EH (cell line): Measurements from ENCODE around the gene JMJD1C.
A peak's percentile ranks its signal among the peaks of the same experiment; 100 is the strongest.
"Not testable (repeated sequence)": the region's sequence is repeated elsewhere in the genome, so short reads cannot be mapped to it uniquely, and the experiment has no call there.

Source experiments
- DNase-seq: peaks from one replicate; pipeline ENCODE4 v3.0.0-alpha.2; 2015; ENCODE audit warnings: low read depth

The JMJD1C gene

DNA sequence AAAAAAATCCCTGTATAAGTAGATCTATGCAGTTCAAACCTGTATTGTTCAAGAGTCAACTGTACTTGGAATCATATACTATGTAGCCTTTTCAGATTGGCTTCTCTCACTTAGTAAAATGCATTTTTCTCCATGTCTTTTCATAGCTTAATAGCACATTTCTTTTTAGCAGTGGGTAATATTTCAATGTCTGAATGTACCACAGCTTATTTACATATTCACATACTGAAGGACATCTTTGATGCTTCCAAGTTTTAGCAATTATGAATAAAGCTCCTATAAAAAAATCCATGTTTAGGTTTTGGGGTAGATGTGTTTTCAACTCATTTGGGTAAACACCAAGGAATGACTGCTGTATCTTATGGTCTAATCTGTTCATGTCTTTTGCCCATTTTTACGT lies 177.6 kb downstream of the JMJD1C start:
- DNase-seq, result no peak

DNA sequence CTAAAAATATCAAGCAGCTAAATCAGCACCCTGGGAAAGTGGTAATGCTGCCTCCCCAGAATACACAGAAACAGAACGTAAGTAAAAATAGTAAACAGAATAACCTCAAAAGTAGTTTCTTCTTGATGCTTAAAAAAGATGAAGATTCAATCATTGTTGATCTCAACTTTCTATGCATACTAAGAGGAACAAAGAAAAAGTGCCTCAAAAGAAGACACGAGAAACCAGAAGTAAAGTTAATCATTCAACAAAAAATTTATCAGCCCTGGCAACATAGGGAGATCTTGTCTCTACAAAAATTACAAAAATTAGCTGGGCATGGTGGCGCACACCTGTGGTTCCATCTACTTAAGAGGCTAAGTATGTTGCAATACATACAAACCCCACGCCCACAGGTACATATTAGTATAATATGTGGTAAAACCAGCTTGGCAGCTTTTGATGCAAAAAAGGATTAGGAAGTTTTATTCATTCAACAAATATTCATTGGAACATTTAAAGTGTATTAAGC lies 179.0 kb downstream of the JMJD1C start:
- no peak for DNase-seq

DNA sequence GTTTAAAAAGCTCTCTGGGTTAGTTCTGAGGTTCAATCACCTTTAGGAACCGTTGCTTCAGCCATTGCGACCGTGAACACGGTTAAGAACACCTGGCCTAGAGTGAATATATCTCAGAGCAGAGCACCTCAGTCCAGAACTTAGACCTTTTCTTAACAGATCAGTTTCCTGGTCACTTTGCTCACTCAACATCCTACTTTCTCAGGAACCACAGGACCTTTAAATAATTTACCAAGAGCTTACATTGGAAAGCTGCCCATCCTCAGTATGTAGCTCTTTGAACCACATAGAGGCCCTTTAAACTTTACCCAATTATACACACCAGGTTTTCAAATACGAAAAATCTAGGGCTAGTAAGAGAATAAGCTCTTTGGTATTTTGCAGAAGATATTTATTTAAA lies 179.4 kb downstream of the JMJD1C start:
- peak; percentile 58 for DNase-seq

DNA sequence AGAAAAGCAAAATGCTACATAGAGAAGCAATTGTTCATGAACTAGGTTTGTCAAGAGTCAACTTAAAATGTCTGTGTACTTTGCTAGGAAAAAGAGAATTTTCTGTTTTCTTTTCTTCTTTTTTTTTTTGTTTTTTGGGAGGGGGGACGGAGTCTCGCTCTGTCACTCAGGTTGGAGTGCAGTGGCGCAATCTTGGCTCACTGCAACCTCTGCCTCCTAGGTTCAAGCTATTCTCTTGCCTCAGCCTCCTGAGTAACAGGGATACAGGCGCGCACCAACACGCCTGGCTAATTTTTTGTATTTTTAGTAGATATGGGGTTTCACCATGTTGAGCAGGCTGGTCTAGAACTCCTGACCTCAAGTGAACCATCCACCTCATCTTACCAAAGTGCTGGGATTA lies 181.9 kb downstream of the JMJD1C start:
- not testable (repeated sequence) for DNase-seq

DNA sequence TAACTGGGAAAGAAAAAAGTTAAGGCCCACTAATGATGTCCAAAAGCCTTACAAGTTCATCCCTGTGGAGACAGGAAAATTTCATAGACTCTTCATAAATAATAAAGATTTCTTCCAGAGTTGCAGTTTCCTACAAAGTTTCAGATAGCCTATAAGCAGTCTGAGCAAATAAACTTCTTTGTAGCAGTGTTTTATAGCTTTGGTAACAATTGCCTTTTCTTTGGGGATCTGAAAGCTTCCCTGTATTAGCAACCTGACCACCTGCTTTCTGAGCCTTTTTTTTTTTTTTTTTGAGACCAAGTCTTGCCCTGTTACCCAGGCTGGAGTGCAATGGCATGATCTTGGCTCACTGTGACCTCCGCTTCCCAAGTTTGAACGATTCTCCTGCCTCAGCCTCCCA lies 182.7 kb downstream of the JMJD1C start:
- DNase-seq, result no peak

DNA sequence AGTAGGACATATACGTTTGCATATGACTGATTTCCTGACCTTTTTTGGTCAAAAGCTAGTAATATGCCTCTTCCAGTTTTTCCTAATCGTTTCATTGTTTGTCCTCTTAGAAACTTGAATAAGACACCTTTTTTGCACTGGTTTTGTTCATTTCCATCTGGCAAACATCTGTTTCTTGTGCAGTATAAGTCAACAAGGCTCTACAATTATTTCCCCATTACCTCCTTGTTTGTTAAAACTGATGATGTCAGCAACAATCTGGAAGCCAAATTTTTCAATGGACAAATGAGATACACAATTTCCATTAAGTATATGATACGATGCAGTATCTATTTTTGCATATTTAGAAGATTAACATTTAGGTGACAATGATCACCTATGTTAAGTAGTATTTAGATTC lies 183.8 kb downstream of the JMJD1C start:
- DNase-seq, result no peak

DNA sequence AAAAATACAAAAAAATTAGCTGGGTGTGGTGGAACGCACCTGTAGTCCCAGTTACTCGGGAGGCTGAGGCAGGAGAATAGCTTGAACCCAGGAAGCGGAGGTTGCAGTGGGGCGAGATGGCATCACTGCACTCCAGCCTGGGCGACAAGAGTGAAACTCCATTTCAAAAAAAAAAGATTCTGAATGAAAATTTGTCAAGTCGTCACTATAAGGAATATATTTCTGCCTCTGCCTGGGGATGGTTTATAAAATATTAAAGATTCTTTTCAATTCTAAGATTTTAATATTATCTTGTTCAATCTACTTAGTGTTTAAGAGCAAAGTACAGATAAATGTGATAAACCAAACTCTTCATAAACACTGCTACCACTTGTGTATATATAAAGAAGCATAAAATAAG lies 185.4 kb downstream of the JMJD1C start:
- no peak for DNase-seq

DNA sequence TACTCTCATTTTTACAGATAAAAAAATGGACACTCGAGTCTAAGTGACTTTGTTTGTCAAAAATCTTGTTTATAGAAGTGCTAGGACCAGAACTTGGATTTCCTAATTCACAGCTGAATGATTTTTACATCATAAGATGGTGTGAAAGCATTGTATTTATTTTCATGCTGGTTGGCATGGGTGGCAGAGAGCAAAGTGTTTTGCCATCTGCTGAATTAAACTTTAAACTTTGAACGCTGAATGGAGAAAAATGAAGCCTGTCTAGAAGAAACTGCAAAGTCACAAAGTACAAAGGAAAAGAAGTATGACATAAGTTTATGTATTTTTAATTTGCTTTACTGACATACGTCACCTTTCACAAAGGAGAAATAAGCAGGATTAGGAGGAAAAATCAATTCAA lies 190.7 kb downstream of the JMJD1C start:
- DNase-seq, result no peak

DNA sequence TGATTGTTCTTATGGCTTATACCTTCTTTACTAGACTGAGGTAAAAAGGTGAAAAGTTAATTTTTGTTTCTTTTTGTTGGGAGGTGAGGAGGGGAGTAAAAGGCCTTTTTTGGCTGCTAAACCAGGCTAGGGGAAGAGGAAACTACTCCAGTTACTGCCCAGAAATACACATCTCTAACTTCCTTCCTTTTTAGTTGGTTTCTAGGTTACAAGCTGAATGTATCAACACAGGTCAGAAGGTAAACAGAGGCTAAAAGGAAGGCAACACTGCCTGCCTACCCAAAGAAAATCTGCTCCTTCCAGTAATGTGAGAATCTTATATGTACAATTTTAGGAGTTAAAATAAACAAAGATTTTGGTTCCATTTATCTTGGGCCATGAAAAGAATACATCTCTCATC lies 192.2 kb downstream of the JMJD1C start:
- no peak for DNase-seq

DNA sequence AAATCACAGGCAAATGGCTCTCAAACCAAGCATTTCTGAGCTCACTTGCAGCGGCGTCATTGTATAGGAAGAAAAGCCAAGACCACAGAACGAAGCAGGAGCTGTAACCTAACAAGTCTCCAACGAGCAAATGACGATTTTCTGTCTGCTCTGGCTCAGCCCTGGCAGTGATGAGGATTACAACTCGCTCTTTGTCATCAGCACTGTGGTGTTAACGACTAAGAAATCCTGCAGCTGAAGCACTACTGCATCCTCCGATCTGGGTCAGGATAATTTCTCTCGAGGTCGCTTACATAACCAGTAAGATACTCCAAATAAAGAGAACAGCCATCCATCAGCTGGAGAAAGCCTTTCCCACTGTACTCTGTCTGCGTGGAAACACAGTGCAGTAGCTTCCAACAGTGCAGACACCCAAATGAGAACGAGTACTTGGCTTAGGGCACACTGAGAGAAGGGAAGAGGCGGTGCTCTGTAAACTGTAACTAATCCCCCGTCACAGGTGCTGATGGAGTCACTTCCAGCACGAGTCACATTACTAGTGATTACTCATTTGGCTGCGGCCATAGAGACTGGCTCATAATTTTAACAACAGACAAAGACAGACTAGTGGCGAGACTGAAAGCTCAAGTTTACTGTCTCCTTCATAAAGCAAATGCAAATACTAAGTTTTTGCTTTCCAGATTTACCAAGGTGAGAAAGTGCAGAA lies 196.8 kb downstream of the JMJD1C start:
- DNase-seq, result peak; percentile 96

DNA sequence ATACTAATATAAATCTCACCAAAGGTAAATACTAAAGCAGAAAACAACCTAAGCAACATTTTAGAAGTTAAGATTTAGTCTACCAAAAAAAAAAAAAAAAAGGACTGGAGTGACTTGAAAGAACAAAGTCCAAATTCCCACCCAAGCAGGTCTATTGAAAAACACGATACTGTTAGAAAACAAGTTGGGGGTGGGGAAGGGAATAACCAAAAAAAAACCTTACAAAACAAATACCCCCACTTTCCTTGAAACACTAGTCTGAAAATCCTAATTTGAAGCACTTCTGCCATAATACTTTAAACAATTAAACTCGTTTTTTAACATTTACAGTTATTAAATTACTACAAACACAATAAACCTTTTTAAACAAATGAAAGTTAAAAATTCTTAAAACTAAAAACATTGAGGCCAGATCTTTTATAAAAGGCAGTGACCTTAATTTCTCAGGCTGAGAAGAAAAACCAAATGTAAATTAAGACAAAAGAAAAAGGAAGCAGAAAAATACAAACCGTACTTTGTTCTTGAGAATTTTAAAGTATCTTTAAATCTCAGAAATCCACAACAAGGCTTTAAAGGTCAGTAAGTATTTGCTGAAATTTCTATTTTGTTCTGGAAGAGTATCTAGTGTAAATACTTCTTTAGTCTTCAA lies 197.5 kb downstream of the JMJD1C start:
- no peak for DNase-seq

DNA sequence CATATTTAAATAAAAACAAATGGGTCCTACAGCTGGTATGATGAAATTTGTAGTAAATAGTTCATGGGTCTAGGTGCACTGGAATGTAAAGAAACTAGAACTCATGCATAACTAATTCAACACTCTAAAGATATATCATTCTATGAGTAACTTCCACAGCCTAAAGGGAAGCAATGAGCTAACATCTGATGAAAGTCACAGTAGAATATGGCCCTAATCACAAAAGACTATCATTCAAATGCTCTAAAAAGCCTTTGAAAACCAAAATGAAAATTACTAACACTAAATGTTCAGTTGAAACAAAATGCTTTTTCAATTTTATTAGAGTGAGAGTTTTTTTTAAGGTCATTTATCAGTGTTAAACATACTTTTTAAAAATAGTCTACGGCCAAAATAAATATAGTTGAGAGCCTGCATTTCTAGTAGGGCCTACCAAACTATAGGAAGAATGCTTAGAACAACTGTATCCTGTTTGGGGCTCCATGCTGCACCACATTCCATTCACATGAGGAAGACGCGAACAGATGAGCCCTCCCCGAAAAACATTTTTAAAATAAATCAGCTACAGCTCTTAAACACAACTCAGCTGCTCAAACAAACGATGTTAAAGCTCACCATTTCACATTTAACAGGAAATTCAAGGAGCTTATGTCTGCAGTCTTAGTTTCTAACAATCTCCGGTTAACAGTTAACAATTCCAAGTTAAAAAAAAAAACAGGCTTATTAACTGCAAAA lies 198.2 kb downstream of the JMJD1C start:
- peak; percentile 91 for DNase-seq

DNA sequence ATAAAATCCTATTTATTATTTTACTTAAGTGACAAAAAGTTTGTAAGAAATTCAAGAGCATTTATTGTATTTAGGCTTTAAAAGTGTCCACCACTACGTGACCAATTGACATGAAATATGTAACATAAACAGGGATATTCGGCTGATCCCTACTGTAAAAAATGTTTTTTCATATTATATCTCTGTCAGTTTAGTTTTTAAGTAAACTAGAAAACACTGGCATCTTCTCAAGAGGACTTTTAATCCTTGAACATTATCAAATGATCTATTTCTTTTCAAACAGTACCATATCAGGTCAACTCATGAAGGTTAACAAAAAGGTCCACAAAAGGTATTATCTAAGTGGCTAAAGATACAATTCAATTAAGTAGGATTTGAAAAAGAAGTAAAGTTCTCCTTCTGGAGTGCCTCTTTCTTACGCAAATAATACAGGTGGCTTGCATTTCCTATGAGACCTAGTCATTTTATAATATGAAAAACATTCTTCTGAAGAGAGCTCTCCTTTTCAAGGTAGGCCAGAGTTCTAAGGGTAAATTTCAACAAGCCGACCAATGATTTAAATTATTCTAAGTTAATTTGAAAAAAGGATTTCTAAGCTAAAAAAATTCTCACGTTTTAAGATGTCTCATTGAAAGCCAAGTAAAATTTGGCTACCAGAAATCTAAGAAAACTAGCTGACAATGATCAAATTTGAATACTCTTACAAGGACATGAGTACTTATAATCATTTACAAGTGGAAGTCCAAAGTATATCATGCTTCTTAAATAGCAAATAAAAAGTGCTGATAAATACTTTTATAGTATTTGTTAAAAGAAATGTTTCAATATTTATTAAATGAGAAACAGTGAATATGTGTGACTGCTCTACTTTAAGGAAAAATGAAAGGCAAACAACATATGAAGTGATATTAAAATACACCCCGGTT lies 199.1 kb downstream of the JMJD1C start:
- DNase-seq, result no peak

DNA sequence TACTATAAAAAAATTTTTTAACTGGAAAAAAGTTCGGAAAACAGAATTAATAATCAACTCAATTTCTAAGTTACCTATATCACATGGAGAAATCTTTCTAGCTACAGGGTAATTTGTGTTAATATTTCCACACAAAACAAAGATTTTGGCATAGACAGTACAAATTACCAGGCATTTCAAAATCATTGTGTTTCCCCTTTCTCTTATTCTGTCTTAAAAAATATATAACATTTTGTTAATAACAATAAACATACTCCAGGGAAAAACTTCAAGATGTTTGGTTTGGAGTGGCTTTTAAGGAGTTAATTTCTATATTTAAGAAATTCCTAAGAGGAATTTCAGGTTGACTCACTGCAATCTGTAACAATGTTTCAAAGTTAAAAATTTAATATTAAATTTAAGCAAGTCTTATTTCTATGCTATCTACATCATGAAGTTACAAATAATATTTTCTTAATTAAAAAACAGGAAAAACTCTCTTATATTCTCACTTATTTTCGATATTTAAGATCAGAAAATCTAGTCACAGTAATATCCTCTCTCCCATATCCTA lies 200.0 kb downstream of the JMJD1C start:
- DNase-seq, result no peak

DNA sequence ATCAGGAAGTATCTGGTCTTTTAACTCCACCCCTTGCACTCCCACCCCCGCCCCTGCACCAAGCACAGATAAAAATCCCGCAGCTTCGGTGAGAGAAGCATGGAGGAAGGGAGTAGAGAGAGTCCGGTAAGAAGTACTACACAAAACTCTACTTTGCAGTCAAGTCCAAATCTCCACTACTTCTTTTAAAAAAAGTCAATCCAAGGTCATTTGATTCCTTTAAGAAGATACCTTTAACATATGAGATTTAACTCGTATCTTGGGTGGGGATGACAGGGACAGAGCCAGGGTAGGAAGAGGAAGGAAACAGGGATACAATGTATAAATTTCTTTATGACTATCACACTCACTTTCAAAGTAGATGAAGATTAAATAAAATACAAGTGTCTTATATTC lies 200.6 kb downstream of the JMJD1C start:
- DNase-seq, result peak; percentile 59

DNA sequence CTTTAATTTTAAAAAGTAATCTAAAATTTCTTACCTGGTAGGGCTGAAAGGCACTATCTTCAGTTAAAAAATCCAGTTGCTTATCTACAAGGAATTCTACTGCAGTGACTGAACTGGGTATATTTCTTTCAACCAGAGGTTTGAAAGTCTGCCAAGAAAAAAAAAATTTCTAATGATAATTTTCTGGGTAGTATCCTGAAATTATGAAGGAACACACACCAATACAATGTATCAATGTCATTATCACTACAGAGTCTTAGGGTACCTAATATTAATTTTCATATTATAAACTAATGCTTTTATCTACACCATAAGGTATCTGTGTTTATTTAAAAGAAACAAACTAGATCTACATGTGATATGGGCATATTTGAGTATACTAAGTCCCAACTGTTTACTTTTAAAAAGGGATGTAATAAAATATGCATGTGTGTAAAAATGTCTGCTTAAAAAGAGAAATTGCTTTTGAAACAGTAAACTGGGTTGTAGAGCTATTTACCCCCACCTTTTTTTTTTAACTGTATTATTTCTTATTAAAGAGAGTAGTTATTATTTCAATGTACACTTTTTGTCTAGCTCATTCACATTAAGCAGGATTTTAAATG lies 201.1 kb downstream of the JMJD1C start:
- DNase-seq, result no peak

DNA sequence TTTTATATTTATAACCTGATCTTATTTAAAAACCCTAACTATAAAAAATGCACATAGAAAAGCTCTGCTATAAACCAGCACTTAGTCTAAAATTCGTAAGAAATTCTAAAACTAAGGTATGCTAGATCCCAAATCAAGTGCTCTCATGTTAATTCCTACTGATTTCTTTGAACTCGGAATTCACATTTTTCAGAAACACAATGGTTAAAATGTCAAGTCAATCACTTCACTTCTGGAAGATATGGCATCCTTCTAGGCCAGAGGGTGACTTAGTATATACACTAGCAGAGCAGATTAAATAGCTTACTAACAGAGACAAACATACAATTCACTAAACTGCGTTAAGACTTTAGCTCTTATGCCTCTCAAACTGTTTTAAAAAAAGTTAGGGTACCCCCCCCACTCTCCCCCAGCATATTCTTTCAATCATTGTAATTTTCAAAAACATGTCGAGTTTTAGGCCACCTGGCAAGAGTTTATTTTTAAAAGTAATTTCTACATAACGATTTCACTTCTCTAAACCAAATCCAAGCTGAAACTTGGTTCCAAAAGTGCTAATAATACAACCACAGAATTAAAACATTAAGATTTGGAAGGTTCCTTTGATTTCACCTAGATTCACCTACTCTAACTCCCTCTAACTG lies 203.2 kb downstream of the JMJD1C start:
- no peak for DNase-seq

DNA sequence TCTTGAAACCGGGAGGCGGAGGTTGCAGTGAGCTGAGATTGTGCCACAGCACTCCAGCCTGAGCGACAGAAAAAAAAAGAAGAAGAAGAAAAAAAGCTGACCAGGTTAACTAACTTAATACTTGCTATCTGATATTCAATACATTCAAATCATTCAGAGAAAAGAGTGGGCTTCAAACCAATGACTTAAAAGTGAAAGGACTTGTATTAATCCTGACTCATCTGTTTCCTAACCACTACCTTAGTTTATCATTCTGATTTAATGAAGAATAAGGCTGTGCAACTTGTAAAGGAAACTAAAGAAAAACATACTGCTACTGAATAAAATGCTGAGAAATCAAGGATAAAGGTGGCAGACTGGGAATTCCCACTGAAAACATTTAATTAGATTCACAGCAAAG lies 204.3 kb downstream of the JMJD1C start:
- DNase-seq, result no peak

DNA sequence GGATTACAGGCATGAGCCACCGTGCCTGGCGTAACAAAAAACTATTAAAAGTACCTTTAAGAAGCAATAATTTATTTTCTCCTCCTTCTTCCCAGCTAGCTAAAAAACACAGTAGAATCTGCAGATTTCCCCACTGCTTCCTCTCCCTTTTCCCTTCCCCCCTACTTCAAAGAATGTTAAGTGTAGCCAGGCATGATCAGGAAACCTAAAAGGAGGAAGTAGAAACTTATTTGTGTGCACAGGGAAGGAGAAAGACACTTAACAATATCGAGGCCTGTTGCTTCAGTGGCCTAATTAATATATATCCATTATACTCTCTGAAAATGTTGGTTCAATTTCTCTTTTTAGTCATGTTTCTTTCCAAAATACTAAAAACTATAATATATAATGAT lies 204.9 kb downstream of the JMJD1C start:
- DNase-seq, result no peak

DNA sequence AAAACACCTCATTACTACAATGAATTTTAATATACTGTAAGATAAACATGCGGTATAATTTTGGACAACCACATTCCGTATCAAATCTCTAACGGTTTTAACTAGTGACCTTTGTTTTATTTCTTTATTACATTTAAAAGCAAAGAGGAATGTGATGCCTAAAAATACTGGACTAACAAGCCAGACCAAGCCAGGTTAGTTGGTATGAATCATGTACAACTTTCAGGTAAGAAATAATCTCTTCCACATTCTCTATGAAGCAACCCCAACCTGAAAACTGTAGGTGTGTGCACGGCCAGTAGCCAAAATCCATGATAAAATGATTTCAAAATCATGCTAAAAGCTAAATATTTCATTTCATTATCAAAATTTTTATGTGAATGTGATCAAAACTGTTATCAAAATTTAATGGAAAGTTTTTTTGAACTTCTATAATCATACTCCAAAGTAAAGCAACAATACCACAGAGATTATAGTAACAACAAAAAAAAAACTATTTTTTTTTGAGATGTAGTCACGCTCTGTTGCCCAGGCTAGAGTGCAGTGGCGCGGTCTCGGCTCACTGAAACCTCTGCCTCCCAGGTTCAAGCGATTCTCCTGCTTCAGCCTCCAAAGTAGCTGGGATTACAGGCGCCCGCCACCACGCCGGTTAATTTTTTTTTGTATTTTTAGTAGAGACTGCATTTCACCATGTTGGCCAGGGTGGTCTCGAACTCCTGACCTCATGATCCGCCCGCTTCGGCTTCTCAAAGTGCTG lies 205.5 kb downstream of the JMJD1C start:
- DNase-seq, result no peak
